ENCODE measurements around the gene TEKT3. TPM values are rescaled to one million over a fixed set of nuclear protein-coding genes. Genes with fewer than 3 reads are reported as not detected.
A peak's percentile ranks its signal among the peaks of the same experiment; 100 is the strongest.

The TEKT3 gene
- total RNA-seq, 4 donors from 2014 or later = not detected

- DNase-seq (peak in 1 of 2 donors; percentile 34), ATAC-seq (peak; percentile 78 to 82)
- Histone ChIP-seq H3K4me1 (peaks cover 12 to 13% of the 10 kb centered on the region in 2 donors), H3K36me3 (no peaks in the 10 kb centered on the region), H3K27me3 (no peaks in the 10 kb centered on the region), H3K9me3 (no peaks in the 10 kb centered on the region), H3K27ac (peak overlapping the region; percentile 49 to 63 (median 56)), H3K4me3 (no peak overlapping the region)
- TF ChIP-seq CTCF (IDR thresholded peaks at IDR 0.05 in 4 of 5, conservative IDR thresholded peaks at IDR 0.05 in 1 of 5) (no peak), POLR2A (IDR thresholded peaks at IDR 0.05) (no peak)
- intact Hi-C loops (cut with DNase I; ENCODE audit: low total_unique reads) (no loop called here), in situ Hi-C loops (cut with MboI; ENCODE audit: low sequenced_read_pairs in 4 of 4) (loop anchor here in 3 of 4 donors (25.0 kb wide), 1 partner anchor 139 kb away; no protein-coding TSS in a partner anchor)
Measured at GRCh38 chr17:15273141-15273793, 68.1 kb downstream of the TEKT3 start.

- peak overlapping the region in 3 of 4 donors; percentile 55 to 63 (median 58) for H3K27ac ChIP-seq
- no peaks in the 10 kb centered on the region for H3K36me3 ChIP-seq
- H3K9me3 ChIP-seq = no peaks in the 10 kb centered on the region
- no peak for ATAC-seq
- in situ Hi-C loops (cut with MboI; ENCODE audit: low sequenced_read_pairs in 4 of 4) (loop anchor here in 3 of 4 donors (25.0 kb wide), 1 partner anchor 141 kb away; no protein-coding TSS in a partner anchor), intact Hi-C loops (cut with DNase I; ENCODE audit: low total_unique reads) (no loop called here)
- H3K27me3 ChIP-seq = no peaks in the 10 kb centered on the region
- no peak overlapping the region for H3K4me3 ChIP-seq
- DNase-seq = peak in 1 of 2 donors; percentile 34
- peaks cover 12 to 13% of the 10 kb centered on the region in 2 donors for H3K4me1 ChIP-seq
- TF ChIP-seq POLR2A (IDR thresholded peaks at IDR 0.05) = no peak
- no peak for TF ChIP-seq CTCF (IDR thresholded peaks at IDR 0.05 in 4 of 5, conservative IDR thresholded peaks at IDR 0.05 in 1 of 5)
Measured at GRCh38 chr17:15271741-15272140, 69.7 kb downstream of the TEKT3 start.

DNA sequence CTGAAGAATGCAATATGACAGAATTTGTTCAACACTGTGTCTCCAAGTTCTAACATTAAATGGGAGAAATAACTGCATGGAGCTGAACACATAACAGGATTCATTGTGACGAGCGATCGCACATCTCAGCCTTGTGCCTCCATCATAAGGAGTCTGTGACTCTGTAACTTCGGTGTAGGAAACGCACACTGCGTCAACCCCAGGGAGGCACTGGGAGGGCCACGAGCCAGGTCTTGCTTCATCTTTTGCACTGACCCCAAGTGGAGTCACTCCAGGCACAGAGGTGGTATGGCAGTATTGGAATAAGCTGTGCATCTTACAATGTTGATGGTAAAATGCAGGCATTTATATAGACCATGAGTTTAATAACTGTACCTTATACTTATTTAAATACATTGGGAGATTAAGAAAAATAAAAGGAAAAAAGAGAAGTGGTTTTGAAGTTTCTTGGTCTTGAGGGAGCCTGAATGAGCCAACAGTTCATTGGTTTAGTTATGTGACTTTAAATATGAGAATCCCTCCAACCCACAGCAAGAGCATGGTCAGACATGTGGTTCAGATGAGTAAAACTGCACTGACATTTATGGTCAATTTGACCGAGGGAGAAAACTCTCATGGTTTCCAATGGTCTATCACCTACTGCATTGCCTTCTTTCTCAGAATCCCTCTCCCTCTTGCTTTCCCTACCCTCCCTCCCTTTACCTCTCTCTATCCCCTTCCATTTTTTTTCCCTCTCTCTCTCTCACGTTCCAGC is 70.6 kb downstream of the TEKT3 start:
- in situ Hi-C loops (cut with MboI; ENCODE audit: low sequenced_read_pairs in 4 of 4) (loop anchor here in 3 of 4 donors (25.0 kb wide), 1 partner anchor 141 kb away; no protein-coding TSS in a partner anchor), intact Hi-C loops (cut with DNase I; ENCODE audit: low total_unique reads) (no loop called here)
- H3K4me3 ChIP-seq = no peak overlapping the region
- H3K4me1 ChIP-seq = peaks cover 12 to 13% of the 10 kb centered on the region in 2 donors
- no peaks in the 10 kb centered on the region for H3K36me3 ChIP-seq
- peak overlapping the region in 3 of 4 donors; percentile 35 to 63 (median 35) for H3K27ac ChIP-seq
- H3K27me3 ChIP-seq = no peaks in the 10 kb centered on the region
- H3K9me3 ChIP-seq = no peaks in the 10 kb centered on the region
- ATAC-seq (no peak), DNase-seq (peak in 1 of 2 donors; percentile 34)
- TF ChIP-seq CTCF (IDR thresholded peaks at IDR 0.05 in 4 of 5, conservative IDR thresholded peaks at IDR 0.05 in 1 of 5) = no peak
- no peak for TF ChIP-seq POLR2A (IDR thresholded peaks at IDR 0.05)

- H3K36me3 ChIP-seq = no peaks in the 10 kb centered on the region
- ATAC-seq = no peak
- H3K4me3 ChIP-seq = no peak overlapping the region
- no peaks in the 10 kb centered on the region for H3K9me3 ChIP-seq
- intact Hi-C loops (cut with DNase I; ENCODE audit: low total_unique reads) (no loop called here), in situ Hi-C loops (cut with MboI; ENCODE audit: low sequenced_read_pairs in 4 of 4) (loop anchor here in 3 of 4 donors (25.0 kb wide), 1 partner anchor 143 kb away; no protein-coding TSS in a partner anchor)
- DNase-seq = no peak
- peak overlapping the region in 3 of 4 donors; percentile 2 to 55 (median 18) for H3K27ac ChIP-seq
- peaks cover 16 to 19% of the 10 kb centered on the region in 2 donors for H3K4me1 ChIP-seq
- TF ChIP-seq POLR2A (IDR thresholded peaks at IDR 0.05) (no peak), CTCF (IDR thresholded peaks at IDR 0.05 in 4 of 5, conservative IDR thresholded peaks at IDR 0.05 in 1 of 5) (no peak)
- H3K27me3 ChIP-seq = no peaks in the 10 kb centered on the region
Measured at GRCh38 chr17:15269780-15270089, 71.7 kb downstream of the TEKT3 start.

Measured in gastrocnemius medialis (tissue), 4 donors.